ENCODE results near the gene PDIK1L.

Gene PDIK1L

GRCh38 chr1:26158271-26158907 lies 46.8 kb downstream of the PDIK1L start:
- no peak for DNase-seq

GRCh38 chr1:26158908-26159742 lies 47.5 kb downstream of the PDIK1L start, which contains the start of gene FAM110D:
FAM110D (plus strand) TSS chr1:26159079; CDS start chr1:26161292, 2,213 bp downstream.
- DNase-seq, result no peak

- DNase-seq, result no peak
Observed at GRCh38 chr1:26159743-26160039, 48.1 kb downstream of the PDIK1L start.

GRCh38 chr1:26160527-26161414 lies 49.1 kb downstream of the PDIK1L start:
- no peak for DNase-seq

GRCh38 chr1:26161415-26162219 lies 50.0 kb downstream of the PDIK1L start:
- DNase-seq, result peak; percentile 28

- no peak for DNase-seq
Observed at GRCh38 chr1:26162220-26162709, 50.6 kb downstream of the PDIK1L start.

- no peak for DNase-seq
Observed at GRCh38 chr1:26163684-26164035, 52.0 kb downstream of the PDIK1L start.

GRCh38 chr1:26164036-26164860 lies 52.6 kb downstream of the PDIK1L start:
- DNase-seq, result peak; percentile 53

GRCh38 chr1:26164861-26165842 lies 53.5 kb downstream of the PDIK1L start:
- DNase-seq, result no peak

- DNase-seq, result no peak
Observed at GRCh38 chr1:26166719-26167281, 55.2 kb downstream of the PDIK1L start.

GRCh38 chr1:26168410-26169197 lies 57.0 kb downstream of the PDIK1L start, which contains the start of gene C1orf232:
C1orf232 (minus strand) TSS chr1:26168963; CDS start chr1:26168499, 464 bp downstream.
- no peak for DNase-seq

- DNase-seq, result no peak
Observed at GRCh38 chr1:26169198-26169554, 57.6 kb downstream of the PDIK1L start.

GRCh38 chr1:26169669-26170471 lies 58.2 kb downstream of the PDIK1L start, which contains the start of gene ZNF593:
ZNF593 (plus strand) TSS chr1:26169908; CDS start chr1:26169984, 76 bp downstream.
- peak; percentile 91 for DNase-seq

- DNase-seq, result no peak
Observed at GRCh38 chr1:26170472-26170821, 58.8 kb downstream of the PDIK1L start.

- DNase-seq, result no peak
Observed at GRCh38 chr1:26171084-26172072, 59.8 kb downstream of the PDIK1L start, which contains the start of gene ZNF593OS. ZNF593OS (minus strand) TSS chr1:26171832; CDS start chr1:26171661, 171 bp downstream.

Measured in CD4-positive, alpha-beta T cell treated with Interleukin-10 for 1 hour (primary cell).